Ecto neural progenitor cell (in vitro differentiated cells): ENCODE measurements around the gene HOXB9.

Experiments used
- DNase-seq: peaks from one replicate; pipeline ENCODE4 v3.0.0-alpha.2; 2018; ENCODE audit warnings: low spot score

Gene HOXB9

DNA sequence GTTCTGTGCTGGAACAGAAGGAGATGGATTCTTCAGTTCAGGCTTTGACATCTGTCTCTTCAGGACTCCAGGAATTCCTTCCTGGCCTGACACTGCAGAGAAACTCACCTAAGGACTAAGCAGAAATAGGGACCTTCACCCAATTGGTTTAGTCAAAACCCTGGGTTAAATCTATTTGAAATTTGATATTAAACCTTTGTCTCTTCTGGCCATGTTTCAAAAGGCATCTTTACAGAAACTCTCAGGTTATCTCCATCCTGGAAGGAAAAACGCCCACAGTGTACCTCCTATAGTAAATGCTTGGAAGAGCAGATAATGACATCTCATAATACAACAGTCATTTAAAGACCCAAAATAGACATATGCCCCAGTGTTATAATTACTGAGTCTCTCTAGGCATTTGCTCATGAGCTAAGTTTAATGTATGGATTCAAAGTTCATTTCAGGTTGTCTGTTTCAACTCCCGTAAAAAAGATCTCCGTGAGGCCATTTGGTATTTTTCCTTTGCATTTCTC is 42.4 kb downstream of the HOXB9 start:
- no peak for DNase-seq

DNA sequence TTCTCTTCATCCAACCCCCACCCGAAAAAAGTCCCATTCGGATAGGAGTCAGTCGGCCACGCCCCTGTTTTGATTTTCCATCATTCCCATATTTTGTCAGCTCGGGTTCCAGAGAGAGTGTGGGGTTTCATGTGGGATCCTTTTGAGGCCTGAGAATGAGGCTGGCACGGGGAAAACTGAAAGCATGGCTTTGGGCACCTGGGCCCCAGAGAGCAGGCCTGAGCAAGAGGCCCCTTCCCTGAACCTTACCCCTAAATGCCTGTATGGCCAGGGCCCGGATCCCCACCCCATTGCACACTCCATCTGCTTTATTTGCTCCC is 43.4 kb downstream of the HOXB9 start:
- DNase-seq, result no peak

DNA sequence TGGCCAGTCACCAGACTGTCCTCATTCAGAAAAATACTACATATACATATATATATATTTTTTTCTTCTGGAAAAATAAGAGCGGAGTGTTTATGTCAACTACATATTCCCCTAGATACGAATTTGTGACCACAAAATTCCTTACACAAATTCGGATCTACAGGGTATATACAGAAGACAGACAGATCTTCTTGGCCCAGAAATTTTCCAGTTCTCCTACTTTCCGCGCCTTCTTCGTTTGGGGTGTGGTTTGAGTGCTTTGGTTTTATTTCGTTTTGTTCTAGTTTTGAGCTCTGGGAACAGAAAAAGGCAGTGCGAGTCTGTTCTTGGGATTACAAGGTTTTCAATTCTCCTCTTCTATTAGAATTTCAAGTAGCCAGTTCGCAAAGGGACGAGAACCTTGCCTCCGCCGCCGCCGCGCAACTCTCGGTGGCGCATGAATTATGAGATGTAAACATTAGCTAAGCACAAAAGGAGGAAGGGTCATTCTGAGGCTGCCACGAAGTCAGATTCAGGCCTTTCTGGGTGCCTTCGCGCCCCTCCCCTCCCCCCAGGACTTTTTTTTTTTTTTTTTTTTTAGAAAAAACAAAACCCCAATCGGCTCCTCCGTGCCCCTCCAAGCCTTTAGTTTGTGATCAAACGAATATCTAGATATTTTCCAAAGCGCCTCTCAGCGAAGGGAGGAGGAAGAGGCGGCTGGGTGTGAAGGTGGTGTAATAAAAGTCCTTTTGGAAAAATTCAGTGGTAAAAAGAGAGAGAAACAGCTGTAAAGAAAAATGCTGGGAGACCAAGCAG is 46.2 kb downstream of the HOXB9 start:
- no peak for DNase-seq

DNA sequence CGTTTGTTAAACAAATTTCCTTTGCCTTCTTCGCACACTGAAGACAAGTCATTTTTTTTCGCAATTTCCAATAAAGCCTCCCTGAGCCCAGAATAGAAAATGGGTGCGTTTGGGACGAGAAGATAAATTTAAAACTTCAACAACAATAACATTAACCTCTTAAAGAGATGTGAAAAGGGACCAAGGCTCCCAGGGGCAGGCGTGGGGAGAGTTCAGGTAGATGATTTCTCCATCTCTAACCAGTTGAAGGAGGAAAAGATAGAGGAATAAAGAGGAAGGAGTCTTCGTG is 46.7 kb downstream of the HOXB9 start:
- DNase-seq, result no peak

DNA sequence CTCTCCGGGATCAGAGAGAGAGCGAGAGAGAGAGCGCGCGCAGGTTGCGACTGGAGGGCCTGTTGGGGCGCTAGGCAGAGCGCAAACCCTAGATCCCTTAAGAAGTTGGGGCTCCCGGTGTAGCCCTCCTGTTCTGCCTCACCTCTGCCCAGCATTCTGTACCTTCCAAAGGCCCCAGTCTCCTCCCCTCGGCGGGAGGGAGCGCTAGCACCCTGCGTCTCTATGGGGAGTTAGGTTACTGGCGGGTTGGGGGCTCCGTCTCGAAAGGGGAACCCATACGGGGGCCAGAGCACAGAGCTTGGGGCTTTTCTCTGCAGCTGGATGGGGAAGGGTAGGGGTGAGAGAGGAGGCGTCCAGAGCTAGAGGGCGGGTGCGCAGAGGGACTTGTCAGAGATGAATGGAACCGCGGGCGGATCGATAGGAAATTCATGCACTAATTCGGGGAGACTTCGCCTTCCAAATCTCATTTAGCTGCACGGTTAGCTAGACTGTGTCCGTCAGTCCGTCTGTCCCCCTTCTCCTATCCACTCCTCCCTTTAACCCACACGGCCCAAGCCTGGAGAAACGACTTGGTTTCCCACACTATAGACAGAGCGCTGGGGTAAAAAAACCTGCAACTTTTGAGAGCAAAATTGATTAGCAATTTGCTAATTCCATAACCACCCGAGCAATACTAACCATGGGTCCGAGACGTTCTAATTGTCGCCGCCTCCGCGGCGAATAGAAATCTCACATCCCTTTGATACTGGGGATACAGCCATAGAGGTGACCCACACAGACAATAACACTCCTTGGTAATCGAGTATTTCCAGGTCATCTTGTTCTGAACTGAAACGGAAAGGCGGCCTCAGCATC is 47.3 kb downstream of the HOXB9 start:
- DNase-seq, result no peak

DNA sequence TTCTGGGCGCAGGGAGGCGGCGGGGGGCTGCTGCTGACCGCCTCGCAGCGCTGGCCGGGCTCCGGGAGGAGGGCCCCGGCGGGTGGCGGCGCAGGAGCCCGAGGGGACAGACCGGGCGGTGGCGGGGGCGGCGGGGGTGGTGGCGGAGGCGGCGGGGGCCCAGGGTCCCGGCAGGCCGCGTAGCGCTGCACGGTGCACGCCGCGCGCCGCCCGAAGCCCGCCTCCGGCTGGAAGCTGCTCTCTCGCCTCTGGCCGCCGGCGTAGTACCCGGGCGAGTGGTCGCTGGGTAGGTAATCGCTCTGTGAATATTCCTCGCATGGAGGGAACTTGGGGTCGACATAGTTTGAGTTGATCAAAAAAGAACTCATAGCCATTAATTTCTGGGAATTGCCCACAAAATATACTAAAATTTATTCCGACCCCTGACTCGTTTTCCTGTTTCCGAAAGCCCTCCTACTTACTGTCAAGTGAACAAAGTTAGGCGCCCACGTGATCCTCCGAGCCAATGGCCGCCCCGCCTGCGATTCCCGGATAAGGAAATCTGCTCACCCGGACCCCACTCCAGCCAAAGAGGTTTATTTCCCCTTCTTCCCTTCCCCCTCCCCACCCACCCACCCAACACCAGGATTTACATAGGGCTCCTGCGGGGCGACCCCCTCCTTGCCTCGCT is 48.1 kb downstream of the HOXB9 start, which contains the start of gene HOXB4:
TSS of gene HOXB4 (minus strand) at position 405 of the 670 bp plus-strand sequence. CDS start at position 374, 31 bp downstream.
- DNase-seq, result peak; percentile 86

DNA sequence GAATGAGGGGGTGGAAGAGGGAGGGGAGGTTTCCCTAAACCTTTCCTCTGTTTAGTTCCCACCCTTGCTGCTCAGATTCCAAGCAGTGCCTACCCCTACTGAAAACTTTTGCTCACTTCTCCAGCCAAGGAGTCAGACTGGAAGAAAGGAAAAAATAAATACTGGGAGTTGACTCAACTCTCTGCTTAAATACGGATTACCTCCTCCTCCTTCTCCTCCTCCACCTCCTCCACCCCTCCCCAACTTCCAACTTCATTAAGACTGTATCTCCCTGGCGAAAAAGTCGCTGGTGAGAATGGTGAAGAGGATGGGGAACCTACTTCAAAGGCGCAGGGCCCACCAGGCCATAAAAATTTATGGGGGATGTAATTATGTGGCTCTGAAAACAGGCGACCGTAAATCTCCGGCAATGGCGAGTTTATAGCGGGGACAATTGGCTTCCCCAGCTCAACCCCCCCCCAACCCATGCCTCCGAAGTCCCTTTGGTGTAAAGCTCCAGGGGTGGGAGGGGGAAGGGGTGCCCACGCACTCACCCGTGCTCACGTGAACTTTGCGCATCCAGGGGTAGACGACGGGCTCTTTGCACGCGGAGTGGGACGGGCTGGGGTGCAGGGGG is 48.7 kb downstream of the HOXB9 start:
- no peak for DNase-seq

DNA sequence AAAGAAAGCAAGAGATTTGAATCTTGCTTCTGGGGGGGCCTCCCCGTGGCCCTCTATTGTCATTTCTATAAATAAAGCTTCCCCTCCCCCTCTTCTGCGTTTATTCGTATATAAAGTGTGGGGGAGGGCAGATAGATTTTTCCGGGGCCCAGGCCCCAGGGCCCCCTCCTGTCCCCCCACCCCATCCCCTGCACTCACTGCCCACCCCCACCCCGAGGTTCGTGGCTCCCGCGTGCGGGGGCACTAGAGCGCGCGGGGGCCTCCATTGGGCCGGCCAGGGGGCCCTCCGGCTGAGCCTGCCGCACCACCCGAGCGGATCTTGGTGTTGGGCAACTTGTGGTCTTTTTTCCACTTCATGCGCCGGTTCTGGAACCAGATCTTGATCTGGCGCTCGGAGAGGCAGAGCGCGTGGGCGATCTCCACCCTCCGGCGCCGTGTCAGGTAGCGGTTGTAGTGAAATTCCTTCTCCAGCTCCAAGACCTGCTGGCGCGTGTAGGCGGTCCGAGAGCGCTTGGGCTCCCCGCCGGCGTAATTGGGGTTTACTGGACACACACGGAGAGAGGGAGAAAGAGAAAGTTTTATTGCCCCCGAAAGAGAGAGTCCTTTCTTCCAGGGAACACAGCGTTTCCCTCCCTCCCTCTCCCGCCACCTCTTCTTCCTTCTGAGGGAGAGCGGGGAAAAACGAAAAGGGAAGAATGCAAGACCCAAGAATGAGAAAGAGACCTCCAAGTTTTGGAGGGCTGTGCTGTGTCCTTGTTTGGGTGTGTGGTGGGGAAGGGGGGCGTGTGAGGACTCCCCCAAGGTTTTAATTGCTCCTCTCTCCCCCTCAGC is 49.5 kb downstream of the HOXB9 start:
- no peak for DNase-seq

DNA sequence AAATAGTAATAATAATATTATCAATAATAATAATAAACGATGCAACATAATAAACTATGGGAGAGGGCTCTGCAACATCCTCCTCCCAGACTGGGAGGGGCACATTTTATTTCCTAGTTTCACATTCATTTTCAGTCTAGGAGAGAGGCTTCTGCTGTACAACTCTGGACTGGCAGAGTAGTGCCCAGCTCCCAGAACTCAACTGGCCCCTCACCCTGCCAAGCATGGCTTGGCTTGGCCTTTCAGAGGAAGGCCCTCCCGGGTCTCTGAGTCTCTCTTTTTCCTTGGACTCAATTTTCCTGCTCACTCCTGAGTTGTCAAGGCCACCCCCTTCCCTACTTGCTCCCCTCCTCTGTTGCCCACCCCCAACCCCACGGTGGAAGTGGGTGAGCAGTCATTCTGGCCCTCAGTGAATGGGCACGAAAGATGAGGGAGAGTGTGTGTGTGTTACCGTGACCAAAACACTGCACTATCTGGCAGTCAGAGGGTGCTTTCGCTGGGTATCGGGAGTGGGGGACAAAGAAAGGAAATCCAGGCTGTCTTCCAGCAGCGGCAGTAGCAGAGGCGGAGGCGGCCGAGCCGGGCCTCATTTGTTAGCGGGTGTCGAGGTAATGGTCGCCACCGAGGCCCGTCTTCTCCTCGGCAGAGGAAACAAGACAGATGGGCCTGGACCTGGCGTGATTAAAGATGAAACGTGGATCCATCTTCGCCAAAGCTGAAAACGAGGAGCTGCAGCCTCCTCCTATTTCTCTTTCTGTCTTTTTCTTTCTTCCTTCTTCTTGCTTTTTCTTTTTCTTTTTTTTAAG is 50.3 kb downstream of the HOXB9 start:
- no peak for DNase-seq

DNA sequence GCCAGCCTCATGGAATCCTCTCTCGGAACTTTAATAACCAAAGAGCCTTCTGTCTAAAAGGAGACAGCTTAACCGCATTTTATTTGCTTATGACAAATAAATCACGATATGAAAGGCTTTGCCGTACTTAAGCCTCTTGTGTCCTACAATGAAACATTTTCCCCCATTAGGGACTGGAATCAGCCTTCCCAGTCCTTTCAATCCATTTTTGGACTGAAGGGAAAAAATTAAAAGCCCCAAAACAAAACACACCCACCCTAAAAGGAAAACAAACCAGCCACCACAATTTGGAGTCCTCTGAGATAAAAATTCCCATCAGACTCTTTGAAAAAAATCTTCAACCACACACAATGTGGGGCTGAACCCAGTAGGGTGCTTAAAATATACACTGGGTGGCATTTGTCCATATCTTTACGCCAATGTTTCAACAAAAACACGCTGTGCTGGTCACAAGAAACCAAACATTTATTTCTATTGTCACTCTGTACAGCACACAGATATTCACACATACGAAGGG is 51.0 kb downstream of the HOXB9 start:
- DNase-seq, result no peak

DNA sequence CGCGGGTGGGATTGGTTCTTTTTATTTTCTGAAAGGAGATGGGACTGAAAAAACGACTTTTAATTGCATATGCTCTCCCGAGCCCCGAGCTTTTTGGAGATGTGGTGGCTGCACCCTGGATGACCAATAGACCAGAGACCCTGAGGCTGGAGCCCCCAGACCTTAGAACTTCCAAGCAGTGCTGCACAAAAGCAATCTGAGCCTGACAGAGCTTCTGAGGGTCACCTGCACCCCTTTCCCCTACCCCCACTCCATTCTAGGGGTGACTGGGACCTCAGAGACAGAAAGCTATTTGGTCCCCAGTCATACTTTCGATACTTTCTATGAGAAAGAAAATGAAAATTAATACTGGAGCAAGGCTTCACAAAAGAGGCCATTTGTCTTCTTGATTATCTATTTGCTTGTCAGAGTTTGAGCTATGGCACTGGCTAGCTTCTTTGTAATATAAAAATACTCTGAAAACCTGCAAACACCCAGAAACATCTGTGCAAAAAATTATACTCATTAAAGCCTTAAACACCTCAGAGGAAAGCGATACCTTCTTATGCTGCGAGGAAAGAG is 51.6 kb downstream of the HOXB9 start:
- no peak for DNase-seq

DNA sequence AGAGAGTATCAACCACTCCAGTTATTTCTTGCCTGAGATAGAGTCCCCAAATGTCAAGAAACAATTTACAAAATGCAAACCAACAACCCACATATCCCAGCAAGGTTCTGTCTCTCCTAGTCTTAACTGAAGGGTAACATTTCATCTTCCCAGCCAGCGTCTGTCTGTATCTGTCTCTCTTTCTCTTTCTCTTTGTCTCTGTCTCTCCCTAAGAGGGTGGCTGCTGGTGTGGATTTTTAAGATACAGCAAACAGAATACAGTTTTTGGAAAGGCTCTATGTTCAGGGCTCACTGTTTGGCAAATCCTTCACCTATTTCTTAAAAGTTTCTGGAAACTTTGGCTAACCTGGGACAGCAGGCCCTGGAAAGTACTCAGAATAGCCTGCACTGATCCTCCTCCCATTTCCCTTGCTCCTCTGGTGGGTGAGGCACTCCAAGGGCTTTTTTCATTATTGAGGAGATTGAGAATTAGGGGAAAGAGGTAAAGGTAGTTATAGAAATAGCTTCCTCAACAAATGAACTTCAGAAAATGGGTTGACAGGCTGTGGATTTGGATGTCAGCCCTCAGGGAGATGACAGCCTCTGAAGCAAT is 54.2 kb downstream of the HOXB9 start:
- no peak for DNase-seq
